A673 (cell line): ENCODE results near the gene FADS3. TPM values are rescaled to one million over a fixed set of nuclear protein-coding genes. Genes with fewer than 3 reads are reported as not detected.

Experiments used
- BruUV-seq: library from RNA; stranded (reverse); fragments of 400-500 nt; replicated peaks from 2 replicates; lab custom pipeline; 2021; lab: Mats Ljungman, UMichigan
- CTCF ChIA-PET: fragments of 300-600 bp; sonication (Branson Sonifier 250); formaldehyde crosslinking; loops from one replicate; lab custom pipeline; 2022; ENCODE audit warnings: antibody characterized with exemption; lab: Charles Lee
- POLR2A ChIA-PET: fragments of 300-600 bp; sonication (Branson Sonifier 250); formaldehyde crosslinking; loops from one replicate; lab custom pipeline; 2022; ENCODE audit warnings: antibody characterized with exemption; ENCODE audit not compliant: low non-redundant PET; lab: Charles Lee
- DNase-seq: peaks from one replicate; pipeline ENCODE4 v3.0.0-alpha.2; 2015; ENCODE audit warnings: low spot score
- H3K27ac ChIP-seq: fragments of 200-600 bp; sonication (generic); 2 replicates; pipeline ENCODE4 v1.5.1; 2016; ENCODE audit warnings: mixed run types, low read depth, mild to moderate bottlenecking, mixed read lengths, antibody characterized with exemption, low read length; ENCODE audit not compliant: poor library complexity, severe bottlenecking
- H3K27me3 ChIP-seq: fragments of 200-600 bp; sonication (generic); replicated peaks from 2 replicates; pipeline ENCODE4 v1.6.1; 2017; ENCODE audit warnings: mixed run types, low read depth, mild to moderate bottlenecking, mixed read lengths, antibody characterized with exemption, low read length; ENCODE audit not compliant: insufficient read depth, poor library complexity
- H3K36me3 ChIP-seq: fragments of 200-600 bp; sonication (generic); 2 replicates; pipeline ENCODE4 v1.6.1; 2016; ENCODE audit warnings: mixed run types, mild to moderate bottlenecking, mixed read lengths, antibody characterized with exemption, low read length; ENCODE audit not compliant: insufficient read depth, poor library complexity, severe bottlenecking
- H3K4me1 ChIP-seq: fragments of 200-600 bp; sonication (generic); 2 replicates; pipeline ENCODE4 v1.6.1; 2017; ENCODE audit warnings: mixed run types, mild to moderate bottlenecking, mixed read lengths, antibody characterized with exemption, low read length; ENCODE audit not compliant: insufficient read depth, poor library complexity, severe bottlenecking
- H3K4me3 ChIP-seq: fragments of 200-600 bp; sonication (generic); 2 replicates; pipeline ENCODE4 v1.5.1; 2016; ENCODE audit warnings: low read depth, mixed run types, mild to moderate bottlenecking, mixed read lengths, low read length; ENCODE audit not compliant: poor library complexity, severe bottlenecking
- H3K9me3 ChIP-seq: fragments of 200-600 bp; sonication (generic); 2 replicates; pipeline ENCODE4 v1.6.1; 2016; ENCODE audit warnings: mixed run types, low read depth, mild to moderate bottlenecking, mixed read lengths, antibody characterized with exemption, low read length; ENCODE audit not compliant: poor library complexity, severe bottlenecking
- EZH2 ChIP-seq: fragments of 200-600 bp; sonication (generic); IDR thresholded peaks from 2 replicates; pipeline ENCODE4 v1.6.1; 2017; ENCODE audit warnings: borderline replicate concordance, low read depth, mild to moderate bottlenecking, mixed read lengths, antibody characterized with exemption, low read length; ENCODE audit not compliant: poor library complexity, severe bottlenecking
- intact Hi-C: fragments of 100-400 bp; cut with micrococcal nuclease; formaldehyde crosslinking; loops from one replicate; pipeline ENCODE4 v1.10.0; 2022; ENCODE audit not compliant: unreplicated experiment
- total RNA-seq: library from RNA; stranded (reverse); gene quantifications from 2 replicates; pipeline ENCODE4 v1.2.3, GENCODE V29; 2021
- TF ChIP-seq, protein P1 (sequence below): fragments of 300-800, 200-600 bp; sonication (generic); conservative IDR thresholded peaks from 2 replicates; pipeline ENCODE4 v1.5.1; 2017; ENCODE audit warnings: low read depth, mild to moderate bottlenecking, antibody characterized with exemption, low read length, moderate library complexity, mixed read lengths

Gene FADS3
- total RNA-seq, 1 experiment from 2014 or later = 23.3 TPM

DNA sequence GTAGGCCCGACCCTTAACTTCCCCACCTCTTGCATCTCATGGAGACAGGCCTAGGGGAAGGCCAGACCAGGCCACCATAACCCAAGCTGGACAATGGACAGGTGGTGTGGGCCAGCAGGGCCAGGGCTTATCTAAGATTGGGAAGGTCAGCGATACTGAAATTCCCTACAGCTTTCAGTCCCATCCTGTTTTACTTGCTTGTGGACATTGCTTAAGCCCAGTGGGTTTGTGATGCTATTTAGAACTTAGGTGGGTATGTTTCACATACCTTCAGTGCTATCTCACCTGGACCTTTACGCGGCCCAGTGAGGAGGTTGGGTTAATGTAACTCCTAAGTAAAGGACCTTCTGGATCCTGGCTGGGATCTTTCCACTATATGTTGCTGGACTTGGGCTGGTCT, 61.5 kb downstream of the FADS3 start:
- no peak for DNase-seq
- Histone ChIP-seq H3K27me3 (no peaks in the 10 kb centered on the region), H3K9me3 (no peaks in the 10 kb centered on the region), H3K36me3 (peaks cover 53% of the 10 kb centered on the region), H3K4me3 (peak overlapping the region; percentile 96), H3K27ac (peak overlapping the region; percentile 97), H3K4me1 (peaks cover 56% of the 10 kb centered on the region)
- intact Hi-C loops = no loop called here
- TF ChIP-seq, protein P1, sequence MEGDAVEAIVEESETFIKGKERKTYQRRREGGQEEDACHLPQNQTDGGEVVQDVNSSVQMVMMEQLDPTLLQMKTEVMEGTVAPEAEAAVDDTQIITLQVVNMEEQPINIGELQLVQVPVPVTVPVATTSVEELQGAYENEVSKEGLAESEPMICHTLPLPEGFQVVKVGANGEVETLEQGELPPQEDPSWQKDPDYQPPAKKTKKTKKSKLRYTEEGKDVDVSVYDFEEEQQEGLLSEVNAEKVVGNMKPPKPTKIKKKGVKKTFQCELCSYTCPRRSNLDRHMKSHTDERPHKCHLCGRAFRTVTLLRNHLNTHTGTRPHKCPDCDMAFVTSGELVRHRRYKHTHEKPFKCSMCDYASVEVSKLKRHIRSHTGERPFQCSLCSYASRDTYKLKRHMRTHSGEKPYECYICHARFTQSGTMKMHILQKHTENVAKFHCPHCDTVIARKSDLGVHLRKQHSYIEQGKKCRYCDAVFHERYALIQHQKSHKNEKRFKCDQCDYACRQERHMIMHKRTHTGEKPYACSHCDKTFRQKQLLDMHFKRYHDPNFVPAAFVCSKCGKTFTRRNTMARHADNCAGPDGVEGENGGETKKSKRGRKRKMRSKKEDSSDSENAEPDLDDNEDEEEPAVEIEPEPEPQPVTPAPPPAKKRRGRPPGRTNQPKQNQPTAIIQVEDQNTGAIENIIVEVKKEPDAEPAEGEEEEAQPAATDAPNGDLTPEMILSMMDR = no peak
- TF ChIP-seq EZH2 = no peak
- CTCF ChIA-PET = no interaction called here
- BruUV-seq = no TSS peak
- POLR2A ChIA-PET = no interaction called here

DNA sequence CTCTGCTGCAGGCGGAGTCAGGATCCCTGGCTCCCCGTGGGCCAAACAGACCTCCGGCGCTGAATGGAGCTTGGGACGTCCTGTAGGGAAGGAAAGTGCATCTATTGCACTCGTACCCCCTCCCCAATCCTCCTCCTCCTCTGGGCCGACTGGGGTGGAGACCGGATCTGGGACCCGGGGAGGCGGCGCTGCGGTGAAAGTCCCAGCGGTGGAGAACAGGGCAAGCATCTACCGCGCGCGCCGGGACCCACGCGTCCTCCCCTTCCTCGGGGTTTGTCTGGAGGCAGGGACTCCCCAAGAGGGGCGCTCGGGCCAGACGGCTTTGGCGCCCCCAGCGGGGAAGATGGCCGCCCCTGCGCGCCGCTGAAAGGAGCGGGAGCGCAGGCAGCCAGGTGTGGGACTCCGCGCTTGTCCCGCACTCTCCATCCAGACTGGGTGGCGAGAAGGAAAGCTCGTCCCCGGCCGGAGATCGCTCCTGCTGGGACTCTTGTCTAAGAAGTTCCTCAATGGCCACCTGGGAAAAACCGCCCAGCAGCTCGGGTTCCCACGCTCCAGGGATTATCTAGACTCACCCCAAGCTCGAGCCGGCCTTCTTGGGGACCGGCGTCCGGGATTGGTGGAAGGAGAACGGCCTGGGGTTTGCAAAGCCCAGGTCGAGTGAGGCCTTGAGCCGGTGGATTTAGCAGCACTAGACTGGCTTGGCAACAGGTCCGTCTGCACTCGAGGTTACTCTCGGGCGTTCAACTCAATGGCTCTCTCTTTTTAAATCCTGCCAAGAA, 62.5 kb downstream of the FADS3 start:
- Histone ChIP-seq H3K27me3 (no peaks in the 10 kb centered on the region), H3K27ac (peak overlapping the region; percentile 97), H3K4me3 (peak overlapping the region; percentile 96), H3K9me3 (no peaks in the 10 kb centered on the region), H3K36me3 (peaks cover 49% of the 10 kb centered on the region), H3K4me1 (peaks cover 46% of the 10 kb centered on the region)
- peak; percentile 72 for DNase-seq
- no TSS peak for BruUV-seq
- ChIA-PET CTCF (interaction anchor here (0.8 to 1.0 kb wide), 2 partner anchors 14 to 32 kb away, joined by 3 to 4 read pairs; no protein-coding TSS in a partner anchor), POLR2A (interaction anchor here (0.5 kb wide), 1 partner anchor 1013 kb away, joined by 3 read pairs; no protein-coding TSS in a partner anchor)
- intact Hi-C loops = no loop called here
- TF ChIP-seq EZH2 = no peak
- TF ChIP-seq, protein P1 = peak; percentile 65

DNA sequence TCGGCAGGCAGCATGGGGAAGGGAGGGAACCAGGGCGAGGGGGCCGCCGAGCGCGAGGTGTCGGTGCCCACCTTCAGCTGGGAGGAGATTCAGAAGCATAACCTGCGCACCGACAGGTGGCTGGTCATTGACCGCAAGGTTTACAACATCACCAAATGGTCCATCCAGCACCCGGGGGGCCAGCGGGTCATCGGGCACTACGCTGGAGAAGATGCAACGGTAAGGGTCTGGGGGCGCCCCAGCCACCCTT, 63.0 kb downstream of the FADS3 start:
- Histone ChIP-seq H3K27me3 (no peaks in the 10 kb centered on the region), H3K36me3 (peaks cover 44% of the 10 kb centered on the region), H3K4me3 (peak overlapping the region; percentile 96), H3K4me1 (peaks cover 41% of the 10 kb centered on the region), H3K9me3 (no peaks in the 10 kb centered on the region), H3K27ac (peak overlapping the region; percentile 97)
- BruUV-seq = no TSS peak
- TF ChIP-seq, protein P1 = no peak
- no peak for TF ChIP-seq EZH2
- no peak for DNase-seq
- intact Hi-C loops = no loop called here
- CTCF ChIA-PET = interaction anchor here (0.8 kb wide), 1 partner anchor 31 kb away, joined by 3 read pairs; no protein-coding TSS in a partner anchor
- POLR2A ChIA-PET = no interaction called here
